Neuronal stem cell (in vitro differentiated cells): Measurements from ENCODE around the gene PTPRG.

ENCODE experiments used
- DNase-seq: peaks from one replicate; pipeline ENCODE4 v3.0.0-alpha.2; 2013; ENCODE audit warnings: low spot score
- H2AFZ ChIP-seq: one replicate; pipeline ENCODE4 v1.6.1; 2013; ENCODE audit warnings: mild to moderate bottlenecking, low read length, inconsistent platforms
- H2AK5ac ChIP-seq: 2 replicates; pipeline ENCODE4 v1.6.1; 2013; ENCODE audit warnings: low read depth, mild to moderate bottlenecking, inconsistent platforms, low read length, moderate library complexity, mixed read lengths
- H2BK120ac ChIP-seq: 2 replicates; pipeline ENCODE4 v1.6.1; 2013; ENCODE audit warnings: low read depth, mild to moderate bottlenecking, inconsistent platforms, low read length, moderate library complexity, mixed read lengths
- H2BK12ac ChIP-seq: one replicate; pipeline ENCODE4 v1.6.1; 2013; ENCODE audit warnings: low read length, inconsistent platforms
- H2BK15ac ChIP-seq: 2 replicates; pipeline ENCODE4 v1.6.1; 2013; ENCODE audit warnings: mild to moderate bottlenecking, low read length, inconsistent platforms, mixed read lengths
- H2BK5ac ChIP-seq: one replicate; pipeline ENCODE4 v1.6.1; 2013; ENCODE audit warnings: inconsistent platforms, mild to moderate bottlenecking, low read length, moderate library complexity
- H3K14ac ChIP-seq: one replicate; pipeline ENCODE4 v1.6.1; 2013; ENCODE audit warnings: low read length, inconsistent platforms
- H3K18ac ChIP-seq: 2 replicates; pipeline ENCODE4 v1.6.1; 2013; ENCODE audit warnings: low read length, inconsistent platforms
- H3K23ac ChIP-seq: 2 replicates; pipeline ENCODE4 v1.6.1; 2013; ENCODE audit warnings: low read depth, mild to moderate bottlenecking, mixed read lengths, low read length, inconsistent platforms; ENCODE audit not compliant: poor library complexity
- H3K27ac ChIP-seq: replicated peaks from 3 replicates; pipeline ENCODE4 v1.5.1; 2013; ENCODE audit warnings: low read length, inconsistent platforms
- H3K27me3 ChIP-seq, 3 experiments: 2 replicates each; pipeline ENCODE4 v1.6.1; 2013; ENCODE audit warnings: low read length in 3 of 3, mild to moderate bottlenecking in 2 of 3, inconsistent platforms in 1 of 3, low read depth in 1 of 3, mixed read lengths in 1 of 3, moderate library complexity in 1 of 3; ENCODE audit not compliant: control insufficient read depth in 3 of 3, insufficient read depth in 3 of 3
- H3K36me3 ChIP-seq, 2 donors: replicated peaks in 1 of 2; 2 replicates each; pipeline ENCODE4 v1.6.1; 2013; ENCODE audit warnings: low read length in 2 of 2; ENCODE audit not compliant: control insufficient read depth in 2 of 2, insufficient read depth in 2 of 2
- H3K4ac ChIP-seq: 2 replicates; pipeline ENCODE4 v1.6.1; 2013; ENCODE audit warnings: inconsistent platforms, mild to moderate bottlenecking, low read length, moderate library complexity
- H3K4me1 ChIP-seq, 2 donors: 1 replicate in 1 of 2; 2 replicates in 1 of 2; pipeline ENCODE4 v1.6.1; 2013; ENCODE audit warnings: low read length in 2 of 2, low read depth in 1 of 2; ENCODE audit not compliant: control insufficient read depth in 2 of 2, insufficient read depth in 1 of 2
- H3K4me2 ChIP-seq: one replicate; pipeline ENCODE4 v1.6.1; 2013; ENCODE audit warnings: mild to moderate bottlenecking, low read length, inconsistent platforms; ENCODE audit not compliant: insufficient read depth, poor library complexity, severe bottlenecking
- H3K4me3 ChIP-seq, 2 donors: 2 replicates each; pipeline ENCODE4 v1.5.1; 2013; ENCODE audit warnings: low read length in 2 of 2, mild to moderate bottlenecking in 2 of 2, inconsistent platforms in 1 of 2, moderate library complexity in 1 of 2
- H3K79me1 ChIP-seq: one replicate; pipeline ENCODE4 v1.6.1; 2013; ENCODE audit warnings: low read depth, mild to moderate bottlenecking, inconsistent platforms, low read length, moderate library complexity
- H3K9ac ChIP-seq: one replicate; pipeline ENCODE4 v1.6.1; 2013; ENCODE audit warnings: mild to moderate bottlenecking, low read depth, low read length, inconsistent platforms; ENCODE audit not compliant: poor library complexity
- H3K9me3 ChIP-seq, 2 donors: replicated peaks in 1 of 2; 2 replicates each; pipeline versions ENCODE3 to v1.6.1; 2013; ENCODE audit warnings: low read length in 2 of 2, mild to moderate bottlenecking in 2 of 2, inconsistent platforms in 1 of 2, low read depth in 1 of 2, mixed read lengths in 1 of 2, moderate library complexity in 1 of 2; ENCODE audit not compliant: control insufficient read depth in 2 of 2, insufficient read depth in 1 of 2
- H4K8ac ChIP-seq: one replicate; pipeline ENCODE4 v1.6.1; 2013; ENCODE audit warnings: low read depth, mild to moderate bottlenecking, inconsistent platforms, low read length, moderate library complexity
- H4K91ac ChIP-seq: one replicate; pipeline ENCODE4 v1.6.1; 2013; ENCODE audit warnings: low read length, low read depth, mild to moderate bottlenecking, inconsistent platforms; ENCODE audit not compliant: poor library complexity
- WGBS, 2 donors: extraction: QIAGEN DNeasy Blood & Tissue Kit; methylation state at CpG; one replicate each; pipeline ENCODE4 v1.1.7; 2013; ENCODE audit warnings: missing lambda C conversion rate in 2 of 2, mixed read lengths in 1 of 2; ENCODE audit not compliant: insufficient read length in 2 of 2, insufficient replicate concordance in 1 of 2; ENCODE audit errors: extremely low coverage in 2 of 2; 5-methylcytosine and 5-hydroxymethylcytosine counted together

The PTPRG gene

DNA sequence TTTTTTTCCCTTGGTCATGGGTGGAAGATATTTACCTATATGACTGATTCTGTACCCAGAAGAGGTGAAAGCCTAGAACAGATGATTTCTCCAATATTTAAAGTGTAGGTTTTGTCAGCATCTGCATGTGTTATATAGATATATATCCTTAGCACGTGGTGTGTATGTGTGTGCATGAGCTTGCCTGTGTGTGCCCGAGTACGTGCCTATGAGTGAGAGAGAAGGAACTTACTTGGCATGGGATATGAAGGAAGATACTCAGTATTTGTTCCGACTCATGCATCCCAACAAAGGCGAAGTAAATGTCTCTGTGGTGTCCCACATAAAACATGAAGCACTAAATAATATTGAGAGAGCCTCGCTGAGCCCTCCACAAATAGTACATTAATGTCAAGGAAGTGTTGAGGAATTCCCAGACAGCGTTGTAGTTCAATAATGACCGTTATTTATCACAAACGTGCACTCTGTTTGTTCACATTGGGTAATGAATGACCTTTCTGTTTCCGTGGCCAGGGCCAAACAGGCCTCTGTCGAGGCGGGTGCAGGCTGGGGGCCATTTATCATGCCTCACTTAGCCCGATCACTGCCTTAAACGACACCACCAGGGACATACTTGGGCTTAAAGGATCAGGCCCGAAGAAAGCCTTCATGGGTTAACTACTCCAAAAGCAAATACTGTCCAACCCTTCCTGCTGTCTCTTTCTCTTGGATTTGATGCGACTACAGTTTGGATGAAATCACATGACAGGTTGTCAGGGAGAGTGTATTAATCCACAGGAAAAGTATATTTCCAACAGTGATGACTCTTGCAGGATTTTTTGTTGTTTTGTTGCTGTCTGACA is 267.7 kb downstream of the PTPRG start:
- Histone ChIP-seq H3K27ac (no peak overlapping the region), H4K8ac (no peak overlapping the region), H3K9ac (no peak overlapping the region), H3K18ac (no peak overlapping the region), H2BK5ac (no peak overlapping the region), H2AFZ (no peak overlapping the region), H2BK12ac (no peak overlapping the region), H3K79me1 (peaks cover 2% of the 10 kb centered on the region), H3K4me1 (peaks cover 0 to 4% of the 10 kb centered on the region in 2 donors), H3K4ac (no peak overlapping the region), H3K36me3 (no peaks in the 10 kb centered on the region), H3K14ac (no peak overlapping the region), H2BK15ac (no peak overlapping the region), H3K27me3 (no peaks in the 10 kb centered on the region), H2BK120ac (no peak overlapping the region), H3K9me3 (no peaks in the 10 kb centered on the region), H2AK5ac (no peak overlapping the region), H3K23ac (no peak overlapping the region), H3K4me3 (no peak overlapping the region), H3K4me2 (no peak overlapping the region), H4K91ac (no peak overlapping the region)
- DNase-seq, result no peak
- WGBS, 2 donors, result no CpG with 5 or more reads among the region's 16 CpGs

GRCh38 chr3:61829722-61830350 is 268.5 kb downstream of the PTPRG start:
- Histone ChIP-seq H3K4me2 (no peak overlapping the region), H2BK15ac (no peak overlapping the region), H3K27me3 (no peaks in the 10 kb centered on the region), H3K23ac (no peak overlapping the region), H3K4me1 (peaks cover 0 to 4% of the 10 kb centered on the region in 2 donors), H3K4ac (no peak overlapping the region), H3K27ac (no peak overlapping the region), H4K91ac (no peak overlapping the region), H2BK120ac (no peak overlapping the region), H2BK12ac (no peak overlapping the region), H3K36me3 (no peaks in the 10 kb centered on the region), H3K4me3 (no peak overlapping the region), H2AFZ (no peak overlapping the region), H2BK5ac (no peak overlapping the region), H3K79me1 (peaks cover 2% of the 10 kb centered on the region), H3K9ac (no peak overlapping the region), H3K9me3 (no peaks in the 10 kb centered on the region), H2AK5ac (no peak overlapping the region), H4K8ac (no peak overlapping the region), H3K14ac (no peak overlapping the region), H3K18ac (no peak overlapping the region)
- DNase-seq, result no peak
- WGBS, 2 donors, result no CpG with 5 or more reads among the region's 5 CpGs

- Histone ChIP-seq H4K91ac (no peak overlapping the region), H3K79me1 (peaks cover 2% of the 10 kb centered on the region)
- no CpG with 5 or more reads among the region's 1 CpG for WGBS, 2 donors
Measured at GRCh38 chr3:61831973-61832372, 270.6 kb downstream of the PTPRG start.

More at GRCh38 chr3:61831973-61832372, 270.6 kb downstream of the PTPRG start:
- H3K27me3 ChIP-seq, result no peaks in the 10 kb centered on the region
- H2BK120ac ChIP-seq, result no peak overlapping the region
- H2AFZ ChIP-seq, result no peak overlapping the region
- H3K9me3 ChIP-seq, result no peaks in the 10 kb centered on the region
- no peak overlapping the region for H3K9ac ChIP-seq
- no peak overlapping the region for H3K23ac ChIP-seq
- H4K8ac ChIP-seq, result no peak overlapping the region
- H3K4ac ChIP-seq, result no peak overlapping the region
- DNase-seq, result no peak
- H3K4me3 ChIP-seq, result no peak overlapping the region
- no peak overlapping the region for H2BK12ac ChIP-seq
- no peak overlapping the region for H3K4me2 ChIP-seq
- H3K36me3 ChIP-seq, result no peaks in the 10 kb centered on the region
- no peak overlapping the region for H2BK5ac ChIP-seq
- H3K18ac ChIP-seq, result no peak overlapping the region
- H2BK15ac ChIP-seq, result no peak overlapping the region
- H3K14ac ChIP-seq, result no peak overlapping the region
- peaks cover 0 to 6% of the 10 kb centered on the region in 2 donors for H3K4me1 ChIP-seq
- no peak overlapping the region for H3K27ac ChIP-seq
- no peak overlapping the region for H2AK5ac ChIP-seq
